Measurements from ENCODE around the gene LPCAT1.
"Not testable (repeated sequence)": the region's sequence is repeated elsewhere in the genome, so short reads cannot be mapped to it uniquely, and the experiment has no call there.

The LPCAT1 gene

GRCh38 chr5:1475544-1475900, 48.2 kb downstream of the LPCAT1 start:
- not testable (repeated sequence) for DNase-seq

- DNase-seq = no peak
These were observed 48.8 kb downstream of the LPCAT1 start for GRCh38 chr5:1474866-1475543.

GRCh38 chr5:1474183-1474839, 49.4 kb downstream of the LPCAT1 start:
- no peak for DNase-seq

- no peak for DNase-seq
These were observed 50.0 kb downstream of the LPCAT1 start for GRCh38 chr5:1473746-1474145.

- no peak for DNase-seq
These were observed 50.7 kb downstream of the LPCAT1 start for GRCh38 chr5:1472964-1473628.

- DNase-seq = no peak
These were observed 51.5 kb downstream of the LPCAT1 start for GRCh38 chr5:1471997-1472963.

- no peak for DNase-seq
These were observed 52.4 kb downstream of the LPCAT1 start for GRCh38 chr5:1471240-1471853.

GRCh38 chr5:1470762-1471211, 53.0 kb downstream of the LPCAT1 start:
- no peak for DNase-seq

- no peak for DNase-seq
These were observed 54.9 kb downstream of the LPCAT1 start for GRCh38 chr5:1468629-1469527.

- no peak for DNase-seq
These were observed 55.5 kb downstream of the LPCAT1 start for GRCh38 chr5:1468247-1468612.

GRCh38 chr5:1467341-1468246, 56.2 kb downstream of the LPCAT1 start:
- no peak for DNase-seq

GRCh38 chr5:1466631-1467265, 57.0 kb downstream of the LPCAT1 start:
- no peak for DNase-seq

- no peak for DNase-seq
These were observed 57.7 kb downstream of the LPCAT1 start for GRCh38 chr5:1465966-1466471.

GRCh38 chr5:1465117-1465516, 58.6 kb downstream of the LPCAT1 start:
- no peak for DNase-seq

- DNase-seq = no peak
These were observed 59.2 kb downstream of the LPCAT1 start for GRCh38 chr5:1464511-1464910.

GRCh38 chr5:1464096-1464446, 59.7 kb downstream of the LPCAT1 start:
- no peak for DNase-seq

- DNase-seq = no peak
These were observed 60.2 kb downstream of the LPCAT1 start for GRCh38 chr5:1463326-1464095.

- DNase-seq = no peak
These were observed 61.4 kb downstream of the LPCAT1 start for GRCh38 chr5:1462358-1462757.

GRCh38 chr5:1461396-1461795, 62.4 kb downstream of the LPCAT1 start:
- no peak for DNase-seq
